ENCODE results near the gene FKRP. TPM values are rescaled to one million over a fixed set of nuclear protein-coding genes. Genes with fewer than 3 reads are reported as not detected.

The FKRP gene
- total RNA-seq, 1 experiment from 2014 or later, result 24.1 TPM

DNA sequence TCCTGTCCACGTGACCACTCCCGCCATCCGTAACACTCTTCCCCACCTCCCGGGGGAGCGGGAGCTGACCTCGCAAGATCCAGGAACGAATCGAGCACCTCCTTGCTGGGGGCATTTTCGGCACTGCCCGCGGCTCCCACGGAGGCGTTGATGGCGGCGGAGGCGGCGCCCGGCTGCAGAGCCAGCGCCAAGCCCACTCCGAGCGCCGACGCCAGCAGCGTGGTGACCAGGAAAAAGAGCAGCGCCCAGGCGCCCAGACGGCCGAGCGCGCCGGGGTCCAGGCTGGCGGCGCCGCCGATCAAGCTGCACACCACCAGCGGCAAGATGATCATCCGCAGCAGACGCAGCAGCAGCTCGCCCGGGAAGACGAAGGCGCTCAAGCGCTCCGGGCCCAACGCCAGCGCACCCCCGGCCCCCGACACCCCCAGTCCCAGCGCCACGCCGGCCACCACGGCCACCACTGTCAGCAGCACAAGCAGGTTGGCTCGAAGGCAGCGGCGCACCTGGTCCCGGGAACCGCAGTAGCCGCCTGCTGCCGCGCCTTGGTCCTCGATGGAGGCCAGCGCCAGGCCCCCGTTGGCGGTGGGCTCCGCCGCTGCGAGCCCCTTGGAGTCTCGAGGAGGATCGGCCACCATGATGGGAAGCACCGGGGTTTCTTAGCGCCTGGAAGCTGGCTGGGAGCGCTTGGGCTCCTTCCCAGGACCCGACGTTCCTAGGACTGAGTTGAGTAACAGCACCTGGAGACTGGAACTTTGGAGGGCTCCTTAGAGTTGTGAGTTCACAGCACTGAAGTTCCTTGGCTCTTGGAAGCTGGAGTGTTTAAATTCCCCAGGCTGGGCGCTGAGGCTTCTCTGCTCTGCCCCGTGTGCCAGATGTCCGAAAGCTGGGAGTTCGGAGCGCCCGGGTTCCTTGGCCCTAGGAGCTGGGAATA, 41.7 kb downstream of the FKRP start (continued):
- TF ChIP-seq, protein P1, sequence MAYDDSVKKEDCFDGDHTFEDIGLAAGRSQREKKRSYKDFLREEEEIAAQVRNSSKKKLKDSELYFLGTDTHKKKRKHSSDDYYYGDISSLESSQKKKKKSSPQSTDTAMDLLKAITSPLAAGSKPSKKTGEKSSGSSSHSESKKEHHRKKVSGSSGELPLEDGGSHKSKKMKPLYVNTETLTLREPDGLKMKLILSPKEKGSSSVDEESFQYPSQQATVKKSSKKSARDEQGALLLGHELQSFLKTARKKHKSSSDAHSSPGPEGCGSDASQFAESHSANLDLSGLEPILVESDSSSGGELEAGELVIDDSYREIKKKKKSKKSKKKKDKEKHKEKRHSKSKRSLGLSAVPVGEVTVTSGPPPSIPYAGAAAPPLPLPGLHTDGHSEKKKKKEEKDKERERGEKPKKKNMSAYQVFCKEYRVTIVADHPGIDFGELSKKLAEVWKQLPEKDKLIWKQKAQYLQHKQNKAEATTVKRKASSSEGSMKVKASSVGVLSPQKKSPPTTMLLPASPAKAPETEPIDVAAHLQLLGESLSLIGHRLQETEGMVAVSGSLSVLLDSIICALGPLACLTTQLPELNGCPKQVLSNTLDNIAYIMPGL (CRISPR knock-in tag; IDR thresholded peaks at IDR 0.05), result peak; percentile 54; the same call in 1 of the 2 replicates
- TF ChIP-seq, protein P2, sequence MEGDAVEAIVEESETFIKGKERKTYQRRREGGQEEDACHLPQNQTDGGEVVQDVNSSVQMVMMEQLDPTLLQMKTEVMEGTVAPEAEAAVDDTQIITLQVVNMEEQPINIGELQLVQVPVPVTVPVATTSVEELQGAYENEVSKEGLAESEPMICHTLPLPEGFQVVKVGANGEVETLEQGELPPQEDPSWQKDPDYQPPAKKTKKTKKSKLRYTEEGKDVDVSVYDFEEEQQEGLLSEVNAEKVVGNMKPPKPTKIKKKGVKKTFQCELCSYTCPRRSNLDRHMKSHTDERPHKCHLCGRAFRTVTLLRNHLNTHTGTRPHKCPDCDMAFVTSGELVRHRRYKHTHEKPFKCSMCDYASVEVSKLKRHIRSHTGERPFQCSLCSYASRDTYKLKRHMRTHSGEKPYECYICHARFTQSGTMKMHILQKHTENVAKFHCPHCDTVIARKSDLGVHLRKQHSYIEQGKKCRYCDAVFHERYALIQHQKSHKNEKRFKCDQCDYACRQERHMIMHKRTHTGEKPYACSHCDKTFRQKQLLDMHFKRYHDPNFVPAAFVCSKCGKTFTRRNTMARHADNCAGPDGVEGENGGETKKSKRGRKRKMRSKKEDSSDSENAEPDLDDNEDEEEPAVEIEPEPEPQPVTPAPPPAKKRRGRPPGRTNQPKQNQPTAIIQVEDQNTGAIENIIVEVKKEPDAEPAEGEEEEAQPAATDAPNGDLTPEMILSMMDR (IDR thresholded peaks at IDR 0.05), result no peak
- TF ChIP-seq ZNF138 (CRISPR knock-in tag; conservative IDR thresholded peaks at IDR 0.05) (no peak), GTF2I (CRISPR knock-in tag; conservative IDR thresholded peaks at IDR 0.05) (no peak), ZNF232 (CRISPR knock-in tag; IDR thresholded peaks at IDR 0.05) (no peak), MYBL2 (CRISPR knock-in tag; IDR thresholded peaks at IDR 0.05) (peak; percentile 65; the same call in 1 of the 2 replicates), IRF2 (CRISPR knock-in tag; IDR thresholded peaks at IDR 0.05; ENCODE audit: borderline replicate concordance, low read depth) (no peak), ESRRA (CRISPR knock-in tag; IDR thresholded peaks at IDR 0.05; ENCODE audit: borderline replicate concordance) (no peak), ZNF671 (CRISPR knock-in tag; IDR thresholded peaks at IDR 0.05) (no peak), CREB1 (CRISPR knock-in tag; IDR thresholded peaks at IDR 0.05) (no peak), GABPB1 (CRISPR knock-in tag; IDR thresholded peaks at IDR 0.05) (peak; percentile 8; the same call in 1 of the 2 replicates), TEAD4 (CRISPR knock-in tag; IDR thresholded peaks at IDR 0.05) (peak; percentile 35; the same call in 1 of the 2 replicates), RORB (CRISPR knock-in tag; IDR thresholded peaks at IDR 0.05) (no peak), SOX15 (CRISPR knock-in tag; IDR thresholded peaks at IDR 0.05) (no peak)
- TF ChIP-seq, protein P3, sequence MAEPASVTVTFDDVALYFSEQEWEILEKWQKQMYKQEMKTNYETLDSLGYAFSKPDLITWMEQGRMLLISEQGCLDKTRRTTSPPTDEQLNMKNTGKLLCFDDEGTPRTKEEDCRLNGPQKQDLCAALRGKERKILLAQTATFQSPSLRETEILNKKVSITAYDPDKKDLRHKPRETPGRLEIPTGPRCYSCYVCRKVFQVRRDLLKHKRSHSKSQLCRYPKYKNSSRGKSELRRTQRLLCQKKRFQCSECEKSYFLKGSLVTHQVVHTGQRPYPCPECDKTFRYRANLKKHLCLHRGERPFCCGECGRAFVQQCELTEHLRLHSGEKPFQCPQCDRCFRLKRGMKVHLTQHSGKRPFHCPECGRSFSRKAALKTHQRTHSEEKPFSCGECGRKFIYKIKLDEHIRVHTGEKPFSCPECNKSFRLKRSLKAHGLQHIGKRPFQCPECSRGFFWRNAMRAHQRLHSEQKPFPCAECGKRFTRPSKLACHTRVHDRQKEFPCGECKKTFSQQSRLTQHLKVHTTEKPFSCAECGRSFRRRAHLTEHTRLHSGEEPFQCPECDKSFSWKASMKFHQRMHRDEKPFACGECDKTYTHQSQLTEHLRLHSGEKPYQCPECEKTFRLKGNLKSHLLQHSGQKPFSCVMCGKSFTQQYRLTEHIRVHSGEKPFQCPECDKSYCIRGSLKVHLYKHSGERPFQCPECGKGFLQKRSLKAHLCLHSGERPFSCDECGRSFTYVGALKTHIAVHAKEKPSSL (CRISPR knock-in tag; conservative IDR thresholded peaks at IDR 0.05), result no peak
- TF ChIP-seq, protein P4, sequence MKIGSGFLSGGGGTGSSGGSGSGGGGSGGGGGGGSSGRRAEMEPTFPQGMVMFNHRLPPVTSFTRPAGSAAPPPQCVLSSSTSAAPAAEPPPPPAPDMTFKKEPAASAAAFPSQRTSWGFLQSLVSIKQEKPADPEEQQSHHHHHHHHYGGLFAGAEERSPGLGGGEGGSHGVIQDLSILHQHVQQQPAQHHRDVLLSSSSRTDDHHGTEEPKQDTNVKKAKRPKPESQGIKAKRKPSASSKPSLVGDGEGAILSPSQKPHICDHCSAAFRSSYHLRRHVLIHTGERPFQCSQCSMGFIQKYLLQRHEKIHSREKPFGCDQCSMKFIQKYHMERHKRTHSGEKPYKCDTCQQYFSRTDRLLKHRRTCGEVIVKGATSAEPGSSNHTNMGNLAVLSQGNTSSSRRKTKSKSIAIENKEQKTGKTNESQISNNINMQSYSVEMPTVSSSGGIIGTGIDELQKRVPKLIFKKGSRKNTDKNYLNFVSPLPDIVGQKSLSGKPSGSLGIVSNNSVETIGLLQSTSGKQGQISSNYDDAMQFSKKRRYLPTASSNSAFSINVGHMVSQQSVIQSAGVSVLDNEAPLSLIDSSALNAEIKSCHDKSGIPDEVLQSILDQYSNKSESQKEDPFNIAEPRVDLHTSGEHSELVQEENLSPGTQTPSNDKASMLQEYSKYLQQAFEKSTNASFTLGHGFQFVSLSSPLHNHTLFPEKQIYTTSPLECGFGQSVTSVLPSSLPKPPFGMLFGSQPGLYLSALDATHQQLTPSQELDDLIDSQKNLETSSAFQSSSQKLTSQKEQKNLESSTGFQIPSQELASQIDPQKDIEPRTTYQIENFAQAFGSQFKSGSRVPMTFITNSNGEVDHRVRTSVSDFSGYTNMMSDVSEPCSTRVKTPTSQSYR (CRISPR knock-in tag; IDR thresholded peaks at IDR 0.05), result no peak
- TF ChIP-seq, protein P5, sequence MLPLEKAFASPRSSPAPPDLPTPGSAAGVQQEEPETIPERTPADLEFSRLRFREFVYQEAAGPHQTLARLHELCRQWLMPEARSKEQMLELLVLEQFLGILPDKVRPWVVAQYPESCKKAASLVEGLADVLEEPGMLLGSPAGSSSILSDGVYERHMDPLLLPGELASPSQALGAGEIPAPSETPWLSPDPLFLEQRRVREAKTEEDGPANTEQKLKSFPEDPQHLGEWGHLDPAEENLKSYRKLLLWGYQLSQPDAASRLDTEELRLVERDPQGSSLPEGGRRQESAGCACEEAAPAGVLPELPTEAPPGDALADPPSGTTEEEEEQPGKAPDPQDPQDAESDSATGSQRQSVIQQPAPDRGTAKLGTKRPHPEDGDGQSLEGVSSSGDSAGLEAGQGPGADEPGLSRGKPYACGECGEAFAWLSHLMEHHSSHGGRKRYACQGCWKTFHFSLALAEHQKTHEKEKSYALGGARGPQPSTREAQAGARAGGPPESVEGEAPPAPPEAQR (CRISPR knock-in tag; IDR thresholded peaks at IDR 0.05), result no peak
- TF ChIP-seq, protein P6, sequence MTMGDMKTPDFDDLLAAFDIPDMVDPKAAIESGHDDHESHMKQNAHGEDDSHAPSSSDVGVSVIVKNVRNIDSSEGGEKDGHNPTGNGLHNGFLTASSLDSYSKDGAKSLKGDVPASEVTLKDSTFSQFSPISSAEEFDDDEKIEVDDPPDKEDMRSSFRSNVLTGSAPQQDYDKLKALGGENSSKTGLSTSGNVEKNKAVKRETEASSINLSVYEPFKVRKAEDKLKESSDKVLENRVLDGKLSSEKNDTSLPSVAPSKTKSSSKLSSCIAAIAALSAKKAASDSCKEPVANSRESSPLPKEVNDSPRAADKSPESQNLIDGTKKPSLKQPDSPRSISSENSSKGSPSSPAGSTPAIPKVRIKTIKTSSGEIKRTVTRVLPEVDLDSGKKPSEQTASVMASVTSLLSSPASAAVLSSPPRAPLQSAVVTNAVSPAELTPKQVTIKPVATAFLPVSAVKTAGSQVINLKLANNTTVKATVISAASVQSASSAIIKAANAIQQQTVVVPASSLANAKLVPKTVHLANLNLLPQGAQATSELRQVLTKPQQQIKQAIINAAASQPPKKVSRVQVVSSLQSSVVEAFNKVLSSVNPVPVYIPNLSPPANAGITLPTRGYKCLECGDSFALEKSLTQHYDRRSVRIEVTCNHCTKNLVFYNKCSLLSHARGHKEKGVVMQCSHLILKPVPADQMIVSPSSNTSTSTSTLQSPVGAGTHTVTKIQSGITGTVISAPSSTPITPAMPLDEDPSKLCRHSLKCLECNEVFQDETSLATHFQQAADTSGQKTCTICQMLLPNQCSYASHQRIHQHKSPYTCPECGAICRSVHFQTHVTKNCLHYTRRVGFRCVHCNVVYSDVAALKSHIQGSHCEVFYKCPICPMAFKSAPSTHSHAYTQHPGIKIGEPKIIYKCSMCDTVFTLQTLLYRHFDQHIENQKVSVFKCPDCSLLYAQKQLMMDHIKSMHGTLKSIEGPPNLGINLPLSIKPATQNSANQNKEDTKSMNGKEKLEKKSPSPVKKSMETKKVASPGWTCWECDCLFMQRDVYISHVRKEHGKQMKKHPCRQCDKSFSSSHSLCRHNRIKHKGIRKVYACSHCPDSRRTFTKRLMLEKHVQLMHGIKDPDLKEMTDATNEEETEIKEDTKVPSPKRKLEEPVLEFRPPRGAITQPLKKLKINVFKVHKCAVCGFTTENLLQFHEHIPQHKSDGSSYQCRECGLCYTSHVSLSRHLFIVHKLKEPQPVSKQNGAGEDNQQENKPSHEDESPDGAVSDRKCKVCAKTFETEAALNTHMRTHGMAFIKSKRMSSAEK (CRISPR knock-in tag; IDR thresholded peaks at IDR 0.05; ENCODE audit: borderline replicate concordance), result no peak
- TF ChIP-seq, protein P7, sequence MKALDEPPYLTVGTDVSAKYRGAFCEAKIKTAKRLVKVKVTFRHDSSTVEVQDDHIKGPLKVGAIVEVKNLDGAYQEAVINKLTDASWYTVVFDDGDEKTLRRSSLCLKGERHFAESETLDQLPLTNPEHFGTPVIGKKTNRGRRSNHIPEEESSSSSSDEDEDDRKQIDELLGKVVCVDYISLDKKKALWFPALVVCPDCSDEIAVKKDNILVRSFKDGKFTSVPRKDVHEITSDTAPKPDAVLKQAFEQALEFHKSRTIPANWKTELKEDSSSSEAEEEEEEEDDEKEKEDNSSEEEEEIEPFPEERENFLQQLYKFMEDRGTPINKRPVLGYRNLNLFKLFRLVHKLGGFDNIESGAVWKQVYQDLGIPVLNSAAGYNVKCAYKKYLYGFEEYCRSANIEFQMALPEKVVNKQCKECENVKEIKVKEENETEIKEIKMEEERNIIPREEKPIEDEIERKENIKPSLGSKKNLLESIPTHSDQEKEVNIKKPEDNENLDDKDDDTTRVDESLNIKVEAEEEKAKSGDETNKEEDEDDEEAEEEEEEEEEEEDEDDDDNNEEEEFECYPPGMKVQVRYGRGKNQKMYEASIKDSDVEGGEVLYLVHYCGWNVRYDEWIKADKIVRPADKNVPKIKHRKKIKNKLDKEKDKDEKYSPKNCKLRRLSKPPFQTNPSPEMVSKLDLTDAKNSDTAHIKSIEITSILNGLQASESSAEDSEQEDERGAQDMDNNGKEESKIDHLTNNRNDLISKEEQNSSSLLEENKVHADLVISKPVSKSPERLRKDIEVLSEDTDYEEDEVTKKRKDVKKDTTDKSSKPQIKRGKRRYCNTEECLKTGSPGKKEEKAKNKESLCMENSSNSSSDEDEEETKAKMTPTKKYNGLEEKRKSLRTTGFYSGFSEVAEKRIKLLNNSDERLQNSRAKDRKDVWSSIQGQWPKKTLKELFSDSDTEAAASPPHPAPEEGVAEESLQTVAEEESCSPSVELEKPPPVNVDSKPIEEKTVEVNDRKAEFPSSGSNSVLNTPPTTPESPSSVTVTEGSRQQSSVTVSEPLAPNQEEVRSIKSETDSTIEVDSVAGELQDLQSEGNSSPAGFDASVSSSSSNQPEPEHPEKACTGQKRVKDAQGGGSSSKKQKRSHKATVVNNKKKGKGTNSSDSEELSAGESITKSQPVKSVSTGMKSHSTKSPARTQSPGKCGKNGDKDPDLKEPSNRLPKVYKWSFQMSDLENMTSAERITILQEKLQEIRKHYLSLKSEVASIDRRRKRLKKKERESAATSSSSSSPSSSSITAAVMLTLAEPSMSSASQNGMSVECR (CRISPR knock-in tag; IDR thresholded peaks at IDR 0.05; ENCODE audit: borderline replicate concordance), result peak; percentile 39; the same call in 1 of the 2 replicates
